Heart right ventricle (tissue), 16 donors: ENCODE data around the gene WWOX. TPM values are rescaled to one million over a fixed set of nuclear protein-coding genes. Genes with fewer than 3 reads are reported as not detected.

Experiments used
- ATAC-seq, 8 donors: fragments of 200-7000 bp; cut with Tn5 transposase; one replicate each; pipeline ENCODE4 v1.9.1; 2020; ENCODE audit warnings: mild to moderate bottlenecking in 8 of 8, moderate library complexity in 8 of 8, moderate number of reproducible peaks in 1 of 8
- DNase-seq, 2 donors: peaks; one replicate each; pipeline ENCODE4 v3.0.0-alpha.2; 2020
- H3K27ac ChIP-seq, 10 donors: fragments of 200-600 bp; sonication (generic) in 2 of 10; one replicate each; pipeline versions ENCODE4 v1.5.0 to v1.8.0; 2020 to 2022; ENCODE audit warnings: mild to moderate bottlenecking in 3 of 10
- H3K27me3 ChIP-seq, 7 donors: fragments of 200-600 bp; one replicate each; pipeline ENCODE4 v1.8.0; 2021 to 2022; ENCODE audit warnings: mild to moderate bottlenecking in 2 of 7
- H3K36me3 ChIP-seq, 9 donors: fragments of 200-600 bp; sonication (generic) in 1 of 9; one replicate each; pipeline versions ENCODE4 v1.5.0 to v1.8.0; 2020 to 2022; ENCODE audit warnings: mild to moderate bottlenecking in 2 of 9
- H3K4me1 ChIP-seq, 9 donors: fragments of 200-600 bp; sonication (generic) in 1 of 9; one replicate each; pipeline versions ENCODE4 v1.5.0 to v1.8.0; 2020 to 2022; ENCODE audit warnings: mild to moderate bottlenecking in 4 of 9
- H3K4me3 ChIP-seq, 10 donors: fragments of 200-600 bp; sonication (generic) in 2 of 10; one replicate each; pipeline versions ENCODE4 v1.5.0 to v1.8.0; 2020 to 2022; ENCODE audit warnings: mild to moderate bottlenecking in 7 of 10, moderate library complexity in 2 of 10
- H3K9me3 ChIP-seq, 11 donors: fragments of 200-600 bp in 10 of 11; sonication (generic) in 2 of 11; one replicate each; pipeline versions ENCODE4 v1.5.0 to v1.8.0; 2013 to 2022; ENCODE audit warnings: mild to moderate bottlenecking in 2 of 11, control low read depth in 1 of 11, moderate library complexity in 1 of 11
- CTCF ChIP-seq, 9 donors: fragments of 200-600 bp; sonication (generic) in 2 of 9; IDR thresholded peaks; one replicate each; pipeline versions ENCODE4 v1.5.0 to v1.8.0; 2021 to 2022; ENCODE audit warnings: antibody characterized with exemption in 9 of 9, mild to moderate bottlenecking in 5 of 9, moderate library complexity in 1 of 9
- WGBS, 2 donors: extraction: QIAGEN DNeasy Blood & Tissue Kit; methylation state at CpG; one replicate each; pipeline ENCODE4 v1.1.7; 2013; ENCODE audit warnings: inconsistent platforms in 1 of 2; 5-methylcytosine and 5-hydroxymethylcytosine counted together
- intact Hi-C, 10 donors: fragments of 100-400 bp; cut with DNase I; formaldehyde crosslinking; loops; one replicate each; pipeline versions ENCODE4 v1.11.1 to v1.14.2; 2022
- polyA plus RNA-seq, 2 donors: library from polyadenylated mRNA; stranded (reverse); fragments of 200-250 nt; gene quantifications; one replicate each; pipeline ENCODE4 v1.2.3, GENCODE V29; 2013
- total RNA-seq, 10 donors: library from RNA; stranded (reverse); fragmentation: NEBNext Ultra II Directional in 3 of 10; extraction: Animal tissue kit (Norgen Biotek cat#: 25700) in 3 of 10; gene quantifications; one replicate each; pipeline versions ENCODE4 v1.2.1 to v1.2.4, GENCODE V29; 2021 to 2023
- donor health status: Arrhythmogenic right ventricular cardiomyopathy.
- donor health status: ischemic (EF 13 %, LVEDD 7.1; RV severe dilation, severe dysfunction).
- donor health status: healthy with polysubstance abuse.
- donor health status: DM: no; HTN: yes; CAD: no.
- donor health status: DM: no; HTN: no; CAD: no.
- donor health status: ischemic (EF 25% LVEDD 6.9; RV normal size, moderate dysfunction).
- donor health status: ischemic (EF 25% LVEDD 5.7; RV mildly dilated, moderate dysfunction).
- donor health status: healthy.
- donor health status: DM: yes; HTN: yes; CAD: no.
- donor health status: Ischemic cardiomyopathy.
- donor health status: ischemic (EF 35%, LVEDD 5.7; RV mildly dilated, moderate dysfunction).
- donor health status: nonischemic (EF 11% LVEDD 7.7; RV severe dilation, severe dysfunction).
- donor health status: DM: yes; HTN: yes; CAD: no.
- donor health status: PGD.
- donor health status: ischemic (EF 29% LVEDD 5.4; RV normal size, mild dysfunction).
- donor health status: nonischemic (EF 23%, LVEDD 6.1; RV moderate dilation, normal function).

WWOX gene
- total and polyA plus RNA-seq, 12 donors: 4.9 to 15.0 (median 9.9) TPM

GRCh38 chr16:78430281-78430680 is 330.8 kb downstream of the WWOX start:
- ATAC-seq (no peak), DNase-seq (no peak)
- WGBS, 2 donors: 86 to 98% methylated on average over 4 of the region's 4 CpGs
- Histone ChIP-seq H3K4me3 (no peak overlapping the region), H3K27ac (no peak overlapping the region), H3K27me3 (no peaks in the 10 kb centered on the region), H3K36me3 (peaks cover 0 to 7% (median 0%) of the 10 kb centered on the region in 9 donors), H3K4me1 (no peaks in the 10 kb centered on the region), H3K9me3 (no peaks in the 10 kb centered on the region)
- no peak for TF ChIP-seq CTCF (IDR thresholded peaks at IDR 0.05)
- intact Hi-C loops: loop anchor here in 7 of 10 donors (10.0 kb wide), 4 partner anchors 185 to 305 kb away; no protein-coding TSS in a partner anchor

GRCh38 chr16:78431004-78431670 is 331.7 kb downstream of the WWOX start:
- Histone ChIP-seq H3K27me3 (no peaks in the 10 kb centered on the region), H3K36me3 (peaks cover 0 to 7% (median 0%) of the 10 kb centered on the region in 9 donors), H3K4me3 (no peak overlapping the region), H3K4me1 (no peaks in the 10 kb centered on the region), H3K27ac (no peak overlapping the region), H3K9me3 (no peaks in the 10 kb centered on the region)
- ATAC-seq: no peak
- TF ChIP-seq CTCF (IDR thresholded peaks at IDR 0.05): no peak
- intact Hi-C loops: loop anchor here in 7 of 10 donors (10.0 kb wide), 4 partner anchors 186 to 306 kb away; no protein-coding TSS in a partner anchor
- DNase-seq: no peak
- WGBS, 2 donors: 87 to 90% methylated on average over 6 of the region's 6 CpGs

DNA sequence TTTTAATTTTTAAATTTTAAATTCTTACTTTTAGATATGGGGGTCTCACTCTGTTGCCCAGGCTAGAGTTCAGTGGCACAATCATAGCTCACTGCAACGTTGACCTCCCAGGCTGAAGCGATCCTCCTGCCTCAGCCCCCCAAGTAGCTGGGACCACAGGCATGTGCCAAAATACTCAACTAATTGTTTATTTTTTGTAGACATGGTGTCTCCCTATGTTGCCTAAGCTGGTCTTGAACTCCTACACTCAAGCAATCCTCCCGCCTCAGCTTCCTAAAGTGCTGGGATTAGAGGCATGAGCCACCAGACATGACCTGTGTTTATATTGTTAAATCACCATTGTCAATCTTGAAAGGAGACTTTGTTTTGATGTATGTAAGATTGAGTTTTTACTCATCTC is 332.2 kb downstream of the WWOX start:
- DNase-seq: no peak
- H3K27me3 ChIP-seq: no peaks in the 10 kb centered on the region
- H3K9me3 ChIP-seq: no peaks in the 10 kb centered on the region
- H3K4me1 ChIP-seq: no peaks in the 10 kb centered on the region
- intact Hi-C loops: loop anchor here in 7 of 10 donors (10.0 kb wide), 4 partner anchors 187 to 307 kb away; no protein-coding TSS in a partner anchor
- no peak for TF ChIP-seq CTCF (IDR thresholded peaks at IDR 0.05)
- no peak overlapping the region for H3K4me3 ChIP-seq
- WGBS, 2 donors: 92% methylated on average over 3 of the region's 3 CpGs
- no peak for ATAC-seq
- H3K27ac ChIP-seq: no peak overlapping the region
- H3K36me3 ChIP-seq: peaks cover 0 to 7% (median 0%) of the 10 kb centered on the region in 9 donors

DNA sequence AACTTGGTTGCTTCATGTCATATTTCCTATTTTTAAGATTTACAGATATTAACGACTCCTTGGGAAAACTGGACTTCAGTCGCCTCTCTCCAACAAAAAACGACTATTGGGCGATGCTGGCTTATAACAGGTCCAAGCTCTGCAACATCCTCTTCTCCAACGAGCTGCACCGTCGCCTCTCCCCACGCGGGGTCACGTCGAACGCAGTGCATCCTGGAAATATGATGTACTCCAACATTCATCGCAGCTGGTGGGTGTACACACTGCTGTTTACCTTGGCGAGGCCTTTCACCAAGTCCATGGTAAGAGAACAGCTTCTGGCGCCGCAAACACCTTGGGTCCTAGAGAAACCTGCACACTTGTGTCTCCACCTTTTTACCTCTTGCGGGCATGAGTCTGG is 333.0 kb downstream of the WWOX start:
- H3K27me3 ChIP-seq: no peaks in the 10 kb centered on the region
- DNase-seq: no peak
- no peak for ATAC-seq
- no peak overlapping the region for H3K27ac ChIP-seq
- H3K36me3 ChIP-seq: peaks cover 0 to 7% (median 0%) of the 10 kb centered on the region in 9 donors
- H3K4me1 ChIP-seq: no peaks in the 10 kb centered on the region
- intact Hi-C loops: loop anchor here in 7 of 10 donors (10.0 kb wide), 4 partner anchors 188 to 308 kb away; no protein-coding TSS in a partner anchor
- WGBS, 2 donors: 93 to 96% methylated on average over 17 of the region's 17 CpGs
- no peak for TF ChIP-seq CTCF (IDR thresholded peaks at IDR 0.05)
- no peaks in the 10 kb centered on the region for H3K9me3 ChIP-seq
- no peak overlapping the region for H3K4me3 ChIP-seq
